GM10266 (cell line): ENCODE results near the gene CCDC57.

Experiments
- DNase-seq: peaks from one replicate; pipeline ENCODE4 v3.0.0; 2012; ENCODE audit errors: extremely low spot score
- TF ChIP-seq, protein P1 (sequence below): IDR thresholded peaks from 2 replicates; pipeline ENCODE4 v1.5.1; 2012; ENCODE audit warnings: mild to moderate bottlenecking, low read depth; ENCODE audit not compliant: control insufficient read depth, insufficient read depth; ENCODE audit errors: missing control alignments

Gene CCDC57

DNA sequence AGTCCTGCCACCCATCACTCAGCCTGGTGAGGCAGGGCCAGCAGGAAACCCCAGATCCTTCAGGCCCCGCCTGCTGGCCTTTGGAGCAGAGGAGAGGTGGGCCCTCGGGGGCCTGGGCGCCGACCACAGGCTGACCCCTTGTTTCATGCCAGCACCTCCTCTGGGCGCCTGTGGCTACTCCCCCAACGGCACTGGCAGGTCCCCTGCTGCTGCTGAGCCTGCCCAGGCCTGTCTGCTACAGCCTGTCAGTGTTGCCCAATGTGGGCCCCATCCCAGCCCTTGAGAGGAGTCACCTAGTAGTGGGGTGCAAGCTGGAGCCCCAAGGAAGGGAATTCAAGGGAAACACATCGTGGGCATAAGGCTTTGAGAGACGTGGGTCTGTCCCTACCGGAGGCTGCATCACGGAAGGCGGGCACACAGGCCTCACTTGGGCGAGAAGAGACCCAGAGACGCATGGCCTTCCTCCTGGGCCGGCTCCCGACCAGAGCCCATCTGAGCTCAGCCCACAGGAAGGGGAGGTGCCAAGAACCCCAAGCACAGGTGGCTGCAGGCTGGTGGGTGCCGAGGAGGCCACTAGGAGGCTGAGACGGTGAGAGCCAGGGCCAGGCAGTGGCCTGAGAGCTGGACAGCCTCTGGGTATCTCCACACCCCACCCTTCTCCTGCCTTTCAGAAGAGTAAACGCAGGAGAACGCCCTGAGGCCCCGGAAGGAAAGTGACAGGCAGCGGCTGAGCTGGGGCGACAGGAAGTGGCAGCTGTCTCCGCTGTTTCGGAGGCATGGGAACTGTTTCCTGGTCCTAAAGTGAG, 106.6 kb downstream of the CCDC57 start:
- DNase-seq, result peak; percentile 93
- TF ChIP-seq, protein P1, sequence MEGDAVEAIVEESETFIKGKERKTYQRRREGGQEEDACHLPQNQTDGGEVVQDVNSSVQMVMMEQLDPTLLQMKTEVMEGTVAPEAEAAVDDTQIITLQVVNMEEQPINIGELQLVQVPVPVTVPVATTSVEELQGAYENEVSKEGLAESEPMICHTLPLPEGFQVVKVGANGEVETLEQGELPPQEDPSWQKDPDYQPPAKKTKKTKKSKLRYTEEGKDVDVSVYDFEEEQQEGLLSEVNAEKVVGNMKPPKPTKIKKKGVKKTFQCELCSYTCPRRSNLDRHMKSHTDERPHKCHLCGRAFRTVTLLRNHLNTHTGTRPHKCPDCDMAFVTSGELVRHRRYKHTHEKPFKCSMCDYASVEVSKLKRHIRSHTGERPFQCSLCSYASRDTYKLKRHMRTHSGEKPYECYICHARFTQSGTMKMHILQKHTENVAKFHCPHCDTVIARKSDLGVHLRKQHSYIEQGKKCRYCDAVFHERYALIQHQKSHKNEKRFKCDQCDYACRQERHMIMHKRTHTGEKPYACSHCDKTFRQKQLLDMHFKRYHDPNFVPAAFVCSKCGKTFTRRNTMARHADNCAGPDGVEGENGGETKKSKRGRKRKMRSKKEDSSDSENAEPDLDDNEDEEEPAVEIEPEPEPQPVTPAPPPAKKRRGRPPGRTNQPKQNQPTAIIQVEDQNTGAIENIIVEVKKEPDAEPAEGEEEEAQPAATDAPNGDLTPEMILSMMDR, result peak; percentile 59

DNA sequence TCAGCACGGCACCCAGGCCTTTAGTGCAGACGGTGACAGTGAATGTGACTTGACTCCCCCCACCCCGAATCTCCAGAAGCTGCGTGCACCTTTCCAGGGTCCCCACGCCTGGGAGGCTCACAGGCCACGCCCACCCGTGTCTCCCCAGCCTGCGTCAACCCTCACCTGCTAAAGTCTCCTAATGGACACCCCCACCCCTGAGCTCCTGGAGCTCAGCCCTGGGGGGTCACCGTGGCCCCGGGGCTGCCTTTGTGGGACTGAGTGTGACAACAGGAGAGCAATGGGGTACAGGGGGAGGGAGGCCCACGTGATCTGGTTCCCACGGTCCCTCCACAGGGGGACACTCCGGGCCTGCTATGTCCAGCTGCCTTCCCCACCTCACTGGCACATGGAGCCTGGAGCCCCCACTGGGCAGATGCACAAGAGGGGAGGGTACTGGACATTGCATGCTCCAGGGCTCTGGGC, 107.2 kb downstream of the CCDC57 start:
- no peak for DNase-seq
- TF ChIP-seq, protein P1, result no peak

DNA sequence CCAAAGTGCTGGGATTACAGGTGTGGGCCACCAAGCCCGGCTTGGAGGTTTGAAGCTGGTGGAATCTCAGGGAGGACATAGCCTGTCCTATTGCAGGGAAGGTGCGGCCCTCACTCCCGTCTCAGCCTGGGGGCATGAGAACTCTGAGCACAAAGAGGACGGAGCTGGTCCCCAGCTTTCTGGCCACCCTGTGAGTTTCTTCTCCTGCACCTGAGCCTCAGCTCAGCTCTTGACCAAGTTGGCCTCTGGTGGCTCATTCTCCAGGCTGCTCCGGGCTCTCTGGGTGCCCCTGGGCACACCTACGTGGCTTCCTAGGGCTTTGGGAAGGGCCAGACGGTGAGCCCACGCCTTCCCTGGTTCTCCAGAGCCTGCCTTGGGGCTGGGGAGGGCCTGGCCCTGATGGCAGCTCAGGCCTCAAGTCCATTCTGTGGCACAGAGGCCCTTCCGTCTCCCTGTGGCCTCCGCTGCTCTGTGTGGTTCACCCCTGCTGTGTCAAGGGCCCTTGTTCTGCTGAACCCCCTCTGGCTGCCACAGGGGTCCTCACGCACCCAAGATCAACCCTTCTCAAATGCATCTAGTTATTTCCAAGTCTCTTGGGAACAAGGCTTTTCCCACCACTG, 107.7 kb downstream of the CCDC57 start:
- TF ChIP-seq, protein P1, result no peak
- no peak for DNase-seq

DNA sequence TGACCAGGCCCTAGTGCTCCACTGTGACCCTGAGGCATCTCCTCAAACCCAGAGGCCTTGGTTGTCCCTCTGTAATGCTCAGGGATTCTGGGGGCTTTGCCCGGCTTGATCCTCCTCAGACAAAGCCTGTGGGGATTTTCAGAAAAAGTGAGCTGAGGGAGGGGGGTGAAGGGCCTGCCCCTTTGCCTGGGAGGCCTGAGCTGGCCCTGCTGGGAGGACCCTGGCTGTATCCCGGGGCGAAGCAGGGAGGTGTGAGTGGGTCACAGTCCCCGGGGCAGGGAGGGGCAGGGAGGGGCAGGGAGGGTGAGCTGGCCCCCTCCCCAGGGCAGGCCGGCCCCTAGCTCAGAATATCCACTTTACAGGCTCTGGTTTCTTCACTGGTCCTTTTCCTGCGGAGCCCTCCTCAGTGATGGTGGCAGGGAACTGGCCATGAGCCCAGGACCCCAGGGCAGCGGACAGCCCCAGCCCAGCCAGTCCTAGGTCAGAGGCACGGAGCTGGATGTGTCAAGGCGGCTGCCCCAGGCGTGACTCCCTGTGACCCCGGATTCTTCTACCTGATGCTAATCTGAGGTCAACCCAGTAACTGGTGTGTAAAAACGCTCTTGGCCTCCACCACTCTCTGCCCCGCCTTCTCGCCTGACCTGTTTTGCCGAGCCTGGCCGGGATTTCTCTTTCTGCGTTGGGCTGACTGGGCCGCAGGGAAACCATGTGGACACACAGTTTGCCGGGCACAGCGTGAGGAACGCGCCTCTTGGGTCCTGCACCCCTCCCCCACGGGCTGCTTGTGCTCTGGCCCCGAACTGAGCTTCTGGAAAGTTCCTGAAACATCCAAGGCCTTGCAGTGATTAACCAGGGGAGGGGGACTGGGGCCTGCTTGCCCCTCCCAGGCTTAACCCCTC, 108.8 kb downstream of the CCDC57 start:
- TF ChIP-seq, protein P1, result no peak
- no peak for DNase-seq

DNA sequence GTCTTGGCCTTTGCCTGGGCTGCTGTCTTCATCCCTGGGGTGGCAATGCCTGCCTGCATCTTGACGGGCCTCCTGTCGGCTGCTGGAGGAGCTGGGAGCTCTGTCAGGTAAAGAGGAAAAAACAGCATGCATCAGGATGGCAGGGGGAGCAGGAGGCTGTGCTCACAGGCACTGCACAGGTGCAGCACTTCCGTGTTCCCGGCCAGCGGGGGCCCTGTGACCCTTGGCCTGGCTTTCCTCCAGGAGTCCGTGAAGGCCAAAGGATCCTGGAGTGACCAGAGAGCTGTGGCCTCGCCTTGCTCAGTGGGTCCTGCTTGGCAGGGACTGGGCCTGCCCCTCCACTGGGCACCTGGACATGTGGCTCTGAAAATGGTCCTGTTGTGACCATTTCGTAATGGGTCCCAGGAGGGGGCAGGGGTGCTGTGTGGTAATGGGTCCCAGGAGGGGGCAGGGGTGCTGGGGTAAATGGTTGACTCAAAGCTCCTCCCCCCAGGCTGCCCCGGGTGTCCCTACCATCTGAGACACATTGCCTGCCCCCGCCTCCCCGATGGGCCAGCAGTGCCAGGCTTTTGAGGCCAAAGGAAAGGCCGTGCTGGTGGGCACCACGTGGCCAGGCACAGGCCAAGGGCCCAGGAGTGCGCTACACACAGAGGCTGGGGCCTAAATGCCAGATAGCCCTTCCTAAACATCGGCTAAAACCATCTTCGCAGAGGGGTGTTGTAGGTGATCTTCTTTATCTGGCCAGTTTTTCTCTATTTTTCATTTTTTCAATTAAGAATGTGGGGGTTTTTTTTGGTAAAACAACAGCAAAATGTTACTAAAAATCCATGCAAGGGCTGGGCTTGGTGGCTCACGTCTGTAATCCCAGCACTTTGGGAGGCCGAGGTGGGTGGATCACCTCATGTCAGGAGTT, 110.6 kb downstream of the CCDC57 start:
- no peak for DNase-seq
- TF ChIP-seq, protein P1, result no peak

DNA sequence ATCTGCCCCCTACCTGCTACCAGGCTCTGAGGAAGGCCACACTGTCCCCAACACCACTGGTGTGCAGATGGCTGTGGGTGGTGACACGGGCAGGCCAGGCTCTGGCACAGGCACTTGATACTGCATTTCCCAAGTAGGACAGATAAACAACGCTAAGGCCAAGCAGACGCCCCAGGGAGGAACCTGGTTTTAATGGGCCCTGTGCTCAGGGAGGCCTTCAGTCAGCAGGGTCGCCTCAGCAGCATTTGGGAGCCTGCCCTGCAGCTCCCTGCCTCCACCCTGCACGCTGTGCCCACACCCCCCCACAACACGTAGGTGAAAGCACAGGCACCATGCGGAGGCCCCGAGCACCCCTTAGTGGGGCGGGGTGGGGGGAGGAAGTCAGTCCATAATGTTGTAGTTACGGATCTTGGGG, 111.3 kb downstream of the CCDC57 start:
- TF ChIP-seq, protein P1, result no peak
- no peak for DNase-seq
